GM12872 (cell line): ENCODE measurements around the gene MGME1.

ENCODE experiments used
- TF ChIP-seq, protein P1 (sequence below): IDR thresholded peaks from 3 replicates; pipeline ENCODE4 v1.5.1; 2011; ENCODE audit warnings: low read depth, mild to moderate bottlenecking, low read length, moderate library complexity; ENCODE audit not compliant: insufficient read depth

MGME1 gene

DNA sequence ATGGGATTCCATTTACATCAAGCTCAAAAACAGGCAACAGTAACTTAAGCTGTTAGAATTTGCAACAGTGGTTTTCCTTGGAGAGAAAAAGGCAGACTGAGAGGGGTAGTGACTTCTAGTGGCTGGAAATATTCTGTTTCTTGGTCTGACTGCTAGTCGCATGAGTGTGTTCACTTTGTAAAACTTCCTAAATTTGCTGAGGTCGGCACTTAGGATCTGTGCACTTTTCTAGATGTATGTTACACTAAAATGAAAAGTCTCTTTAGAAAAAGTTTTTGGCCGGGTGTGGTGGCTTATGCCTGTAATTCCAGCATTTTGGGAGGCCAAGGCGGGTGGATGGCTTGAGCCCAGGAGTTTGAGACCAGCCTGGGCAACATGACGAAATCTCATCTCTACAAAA, 70.2 kb downstream of the MGME1 start:
- TF ChIP-seq, protein P1, sequence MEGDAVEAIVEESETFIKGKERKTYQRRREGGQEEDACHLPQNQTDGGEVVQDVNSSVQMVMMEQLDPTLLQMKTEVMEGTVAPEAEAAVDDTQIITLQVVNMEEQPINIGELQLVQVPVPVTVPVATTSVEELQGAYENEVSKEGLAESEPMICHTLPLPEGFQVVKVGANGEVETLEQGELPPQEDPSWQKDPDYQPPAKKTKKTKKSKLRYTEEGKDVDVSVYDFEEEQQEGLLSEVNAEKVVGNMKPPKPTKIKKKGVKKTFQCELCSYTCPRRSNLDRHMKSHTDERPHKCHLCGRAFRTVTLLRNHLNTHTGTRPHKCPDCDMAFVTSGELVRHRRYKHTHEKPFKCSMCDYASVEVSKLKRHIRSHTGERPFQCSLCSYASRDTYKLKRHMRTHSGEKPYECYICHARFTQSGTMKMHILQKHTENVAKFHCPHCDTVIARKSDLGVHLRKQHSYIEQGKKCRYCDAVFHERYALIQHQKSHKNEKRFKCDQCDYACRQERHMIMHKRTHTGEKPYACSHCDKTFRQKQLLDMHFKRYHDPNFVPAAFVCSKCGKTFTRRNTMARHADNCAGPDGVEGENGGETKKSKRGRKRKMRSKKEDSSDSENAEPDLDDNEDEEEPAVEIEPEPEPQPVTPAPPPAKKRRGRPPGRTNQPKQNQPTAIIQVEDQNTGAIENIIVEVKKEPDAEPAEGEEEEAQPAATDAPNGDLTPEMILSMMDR: no peak
